ENCODE data around the gene SH3RF3. TPM values are rescaled to one million over a fixed set of nuclear protein-coding genes. Genes with fewer than 3 reads are reported as not detected.

The SH3RF3 gene
- total and polyA plus RNA-seq, 10 of the 15 experiments (the other 5 are each of a cell fraction or from before 2014, with no cell fraction given), result 0.08 to 8.8 (median 2.3) TPM

DNA sequence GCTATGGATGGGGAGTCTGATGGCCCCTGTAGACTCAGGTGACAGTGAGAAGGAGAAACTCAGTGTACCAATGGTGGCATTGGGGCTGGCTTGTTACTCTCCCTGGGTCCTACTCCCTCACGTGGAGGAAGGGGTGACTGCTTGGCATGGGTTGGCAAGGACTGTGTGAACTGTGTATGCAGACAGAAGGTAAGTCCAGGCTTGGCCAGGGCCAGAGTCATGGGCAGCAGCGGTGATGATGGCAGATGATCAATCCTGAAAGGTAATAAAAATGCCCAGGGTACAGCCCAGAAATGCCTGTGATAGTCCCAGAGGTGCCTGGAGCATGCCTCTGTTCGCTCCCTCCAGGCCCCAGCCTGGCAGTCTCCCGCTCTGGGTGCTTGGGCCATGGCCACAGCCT lies 153.9 kb downstream of the SH3RF3 start:
- intact Hi-C loops (cut with micrococcal nuclease; ENCODE audit: unreplicated experiment), result no loop called here
- TF ChIP-seq, protein P1, sequence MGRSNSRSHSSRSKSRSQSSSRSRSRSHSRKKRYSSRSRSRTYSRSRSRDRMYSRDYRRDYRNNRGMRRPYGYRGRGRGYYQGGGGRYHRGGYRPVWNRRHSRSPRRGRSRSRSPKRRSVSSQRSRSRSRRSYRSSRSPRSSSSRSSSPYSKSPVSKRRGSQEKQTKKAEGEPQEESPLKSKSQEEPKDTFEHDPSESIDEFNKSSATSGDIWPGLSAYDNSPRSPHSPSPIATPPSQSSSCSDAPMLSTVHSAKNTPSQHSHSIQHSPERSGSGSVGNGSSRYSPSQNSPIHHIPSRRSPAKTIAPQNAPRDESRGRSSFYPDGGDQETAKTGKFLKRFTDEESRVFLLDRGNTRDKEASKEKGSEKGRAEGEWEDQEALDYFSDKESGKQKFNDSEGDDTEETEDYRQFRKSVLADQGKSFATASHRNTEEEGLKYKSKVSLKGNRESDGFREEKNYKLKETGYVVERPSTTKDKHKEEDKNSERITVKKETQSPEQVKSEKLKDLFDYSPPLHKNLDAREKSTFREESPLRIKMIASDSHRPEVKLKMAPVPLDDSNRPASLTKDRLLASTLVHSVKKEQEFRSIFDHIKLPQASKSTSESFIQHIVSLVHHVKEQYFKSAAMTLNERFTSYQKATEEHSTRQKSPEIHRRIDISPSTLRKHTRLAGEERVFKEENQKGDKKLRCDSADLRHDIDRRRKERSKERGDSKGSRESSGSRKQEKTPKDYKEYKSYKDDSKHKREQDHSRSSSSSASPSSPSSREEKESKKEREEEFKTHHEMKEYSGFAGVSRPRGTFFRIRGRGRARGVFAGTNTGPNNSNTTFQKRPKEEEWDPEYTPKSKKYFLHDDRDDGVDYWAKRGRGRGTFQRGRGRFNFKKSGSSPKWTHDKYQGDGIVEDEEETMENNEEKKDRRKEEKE (IDR thresholded peaks at IDR 0.05), result no peak
- TF ChIP-seq STAT3 (IDR thresholded peaks at IDR 0.05; ENCODE audit: low read depth, low read length) (no peak), WRNIP1 (IDR thresholded peaks at IDR 0.05; ENCODE audit: borderline replicate concordance, low read depth, low read length) (no peak), EGR1 (IDR thresholded peaks at IDR 0.05; ENCODE audit: borderline replicate concordance in 1 of 2, low read depth in 2 of 2, low read length in 2 of 2) (no peak), SIX5 (IDR thresholded peaks at IDR 0.05; ENCODE audit: low read depth, low read length, severe bottlenecking) (no peak)
- TF ChIP-seq, protein P2, sequence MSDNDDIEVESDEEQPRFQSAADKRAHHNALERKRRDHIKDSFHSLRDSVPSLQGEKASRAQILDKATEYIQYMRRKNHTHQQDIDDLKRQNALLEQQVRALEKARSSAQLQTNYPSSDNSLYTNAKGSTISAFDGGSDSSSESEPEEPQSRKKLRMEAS (IDR thresholded peaks at IDR 0.05; ENCODE audit: low read depth, low read length), result no peak
- Histone ChIP-seq H3K27ac (ENCODE audit: control insufficient read depth, insufficient read depth) (no peak overlapping the region), H3K79me2 (ENCODE audit: control insufficient read depth, insufficient read depth, low read length) (no peaks in the 10 kb centered on the region; the same call in 1 of the 2 replicates), H3K4me3 (no peak overlapping the region), H3K36me3 (ENCODE audit: control insufficient read depth in 2 of 2, insufficient read depth in 2 of 2, low read length in 1 of 2) (no peaks in the 10 kb centered on the region), H4K20me1 (ENCODE audit: control insufficient read depth, insufficient read depth) (no peaks in the 10 kb centered on the region; the same call in none of the 2 replicates), H3K9ac (ENCODE audit: control insufficient read depth, insufficient read depth, low read length) (no peak overlapping the region), H3K4me1 (ENCODE audit: control insufficient read depth, insufficient read depth, low read length) (no peaks in the 10 kb centered on the region), H2AFZ (ENCODE audit: control insufficient read depth, low read depth, low read length) (no peak overlapping the region), H3K9me3 (replicated peaks; ENCODE audit: control insufficient read depth, insufficient read depth, low read length) (no peaks in the 10 kb centered on the region), H3K4me2 (ENCODE audit: control insufficient read depth, insufficient read depth) (no peak overlapping the region), H3K27me3 (replicated peaks in 1 of 2; ENCODE audit: control insufficient read depth in 2 of 2, insufficient read depth in 2 of 2, low read length in 1 of 2) (no peaks in the 10 kb centered on the region; a peak in 1 of 4 replicates)
- POLR2A ChIA-PET, result no interaction called here
- SMC1A ChIA-PET (ENCODE audit: uncharacterized antibody, unreplicated experiment), result interaction anchor here (0.7 to 1.2 kb wide), 2 partner anchors 56 to 152 kb away, joined by 3 read pairs; no protein-coding TSS in a partner anchor
- DNase-seq (ENCODE audit: low read depth, low spot score) (no peak), FAIRE-seq (no peak), ATAC-seq (peak; percentile 37; the same call in 2 of the 3 replicates)
- RAD21 ChIA-PET (ENCODE audit: unreplicated experiment), result interaction anchor here (1.0 kb wide), 1 partner anchor 228 kb away, joined by 3 read pairs; no protein-coding TSS in a partner anchor
- WGBS (ENCODE audit: insufficient coverage, insufficient replicate concordance, low lambda C conversion rate, missing lambda C conversion rate), result 44% methylated on average over 4 of the region's 4 CpGs
- CTCF ChIA-PET, result interaction anchor here (1.2 kb wide), 1 partner anchor 227 kb away, joined by 3 read pairs; no protein-coding TSS in a partner anchor
- in situ Hi-C loops (cut with MboI), result no loop called here
- no TSS peak for BruUV-seq (replicated peaks)

Measured in GM12878 (cell line).